ENCODE results near the gene BABAM1. TPM values are rescaled to one million over a fixed set of nuclear protein-coding genes. Genes with fewer than 3 reads are reported as not detected.

Gene BABAM1
- total RNA-seq (2014; rRNA removed; shearing (Covaris generic)) = 121 and 122 TPM in 2 replicates

DNA sequence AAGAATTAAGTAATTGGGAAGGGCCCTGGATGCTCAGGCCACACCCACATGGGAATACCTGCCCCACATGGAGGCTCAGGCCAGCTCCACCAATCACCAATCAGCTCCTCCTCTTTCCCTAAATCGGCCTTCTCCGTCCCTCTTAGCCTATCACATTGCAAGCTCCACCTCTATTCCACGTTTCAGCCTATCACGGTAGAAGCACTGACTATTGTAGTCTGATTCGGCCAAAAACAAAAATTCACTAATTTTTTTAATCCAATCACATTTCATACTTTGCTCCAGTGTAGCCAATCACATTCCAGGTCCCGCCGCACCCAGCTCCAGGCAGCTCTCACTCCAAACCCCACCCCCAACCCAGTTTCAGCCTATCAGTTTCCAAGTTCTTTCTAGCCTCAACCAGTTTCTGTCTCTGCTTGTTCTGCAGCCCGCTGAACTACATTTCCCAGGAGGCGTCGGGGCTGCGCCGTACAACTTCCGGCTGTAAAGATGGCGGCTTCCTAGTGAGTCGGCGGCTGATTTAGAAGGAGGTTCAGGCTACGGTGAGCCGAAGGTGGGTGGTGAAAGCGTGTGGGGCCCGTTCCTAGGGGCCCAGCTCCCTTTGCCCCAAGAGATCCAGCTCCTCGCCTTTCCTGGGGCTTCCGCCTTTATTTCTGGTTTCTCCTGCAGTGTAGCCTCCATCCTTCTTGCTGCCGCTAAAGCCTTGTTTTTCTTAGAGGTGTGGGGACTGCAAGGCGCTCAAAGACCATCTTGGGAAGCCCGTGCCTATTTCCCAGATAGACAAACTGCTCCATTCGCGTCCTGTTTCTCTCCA is at the start of gene BABAM1:
Gene BABAM1, plus strand, starts transcription at position 469 of the 814 bp plus-strand sequence. CDS start 1,364 bp downstream, outside the sequence.
- peak; percentile 99 for DNase-seq (ENCODE audit: low read depth)

DNA sequence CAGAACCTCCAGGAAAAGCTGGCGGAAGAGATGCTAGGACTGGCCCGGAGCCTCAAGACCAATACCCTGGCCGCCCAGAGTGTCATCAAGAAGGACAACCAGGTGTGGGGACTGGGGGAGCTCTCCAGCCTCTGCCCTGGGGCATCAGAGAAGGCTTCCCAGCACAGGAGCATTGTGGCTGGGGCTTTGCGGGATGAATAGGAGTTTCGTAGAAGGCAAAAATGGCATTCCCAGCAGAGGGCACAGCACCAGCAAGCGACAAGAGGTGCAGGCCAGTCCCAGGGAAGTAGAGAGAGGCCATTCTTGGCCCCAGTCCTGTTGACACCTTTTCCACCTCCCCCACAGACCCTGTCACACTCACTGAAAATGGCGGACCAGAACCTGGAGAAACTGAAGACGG is 48.0 kb upstream of the BABAM1 start:
- no peak for DNase-seq (ENCODE audit: low read depth)

DNA sequence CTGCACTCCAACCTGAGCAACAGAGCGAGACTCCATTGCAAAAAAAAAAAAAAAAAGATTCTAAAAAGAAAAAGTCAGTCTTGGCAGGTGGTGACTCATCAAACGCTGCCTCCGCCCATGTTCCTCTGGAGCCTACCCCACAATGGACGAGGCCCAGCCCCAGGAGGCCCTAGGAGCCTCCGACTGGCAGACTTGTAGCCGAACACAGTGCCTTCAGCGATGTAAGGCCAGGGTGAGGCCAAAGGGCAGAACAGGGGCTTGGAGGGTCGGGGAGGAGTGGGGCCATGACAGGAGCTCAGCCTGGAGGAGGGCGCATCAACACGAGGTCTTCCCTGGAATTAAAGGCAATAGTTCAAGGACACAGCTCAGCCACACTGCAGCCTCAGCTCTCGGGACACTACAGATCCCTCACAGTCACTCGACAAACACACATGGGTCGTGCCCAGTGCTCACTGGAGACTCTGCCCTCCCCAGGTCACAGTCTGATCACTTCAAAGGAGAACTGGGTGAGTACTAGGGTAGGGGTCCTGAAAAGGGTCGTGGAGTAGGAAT is 47.0 kb upstream of the BABAM1 start:
- peak; percentile 85 for DNase-seq (ENCODE audit: low read depth)

DNA sequence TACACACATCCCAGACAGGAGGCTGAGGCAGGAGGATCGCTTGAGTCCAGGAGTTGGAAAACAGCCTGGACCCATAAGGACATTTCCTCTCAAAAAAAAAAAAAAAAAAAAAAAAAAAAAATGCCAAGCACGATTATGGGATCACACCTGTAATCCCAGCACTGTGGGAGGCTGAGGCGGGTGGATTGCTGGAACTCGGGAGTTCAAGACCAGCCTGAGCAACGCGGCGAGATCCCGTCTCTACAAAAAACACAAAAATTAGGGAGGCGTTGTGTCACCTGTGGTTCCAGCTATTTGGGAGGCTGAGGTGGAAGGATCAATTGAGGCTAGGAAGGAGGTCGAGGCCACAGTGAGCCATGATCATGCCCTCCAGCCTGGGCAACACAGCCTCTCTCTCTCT is 42.2 kb upstream of the BABAM1 start:
- DNase-seq (ENCODE audit: low read depth) = no peak

DNA sequence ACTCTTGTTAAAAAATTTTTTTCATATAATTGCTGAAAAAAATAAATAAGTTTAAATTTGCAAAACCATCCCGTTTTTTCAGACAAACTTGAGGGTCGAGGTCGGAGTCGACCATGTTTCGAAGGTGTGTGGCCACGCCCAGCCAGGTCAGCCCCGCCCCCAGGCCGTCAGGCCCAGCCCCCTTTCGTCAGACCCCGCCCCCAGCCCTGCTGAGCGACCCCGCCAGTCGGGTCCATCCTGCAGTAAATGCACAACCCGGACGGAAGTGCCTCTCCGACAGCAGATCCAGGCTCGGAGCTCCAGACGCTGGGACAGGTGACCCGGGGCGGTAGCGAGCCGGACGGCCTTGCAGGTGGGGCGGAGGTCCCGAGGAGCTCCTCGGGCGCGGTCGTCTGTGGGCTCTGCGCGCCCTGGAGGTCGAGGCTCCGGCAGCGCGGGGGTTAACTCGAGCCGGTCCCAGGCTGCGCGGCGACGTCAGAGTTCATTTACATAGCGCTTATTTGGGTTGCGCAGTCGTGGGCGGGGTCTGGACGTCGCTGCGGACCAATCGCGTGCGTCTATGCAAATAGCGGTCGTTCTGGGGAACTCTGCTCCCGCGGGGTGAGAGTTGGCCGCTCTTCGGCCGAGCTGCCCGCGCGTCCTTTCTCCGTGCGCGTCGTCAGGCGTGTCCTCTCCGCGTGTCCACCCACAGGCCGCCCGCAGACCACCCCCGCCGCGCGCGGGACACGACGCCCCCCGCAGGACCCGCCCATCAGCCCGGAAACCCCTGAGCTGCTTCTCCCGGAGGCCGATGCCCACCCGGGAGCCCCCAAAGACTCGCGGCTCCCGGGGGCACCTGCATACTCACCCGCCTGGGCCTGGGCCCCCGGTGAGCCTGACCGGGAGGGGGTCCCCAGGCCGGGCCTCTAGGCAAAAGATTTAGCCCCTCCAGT is 41.0 kb upstream of the BABAM1 start, which contains the start of gene OCEL1:
Gene OCEL1, plus strand, starts transcription at position 225 of the 932 bp plus-strand sequence. Its CDS starts 22 bp downstream, at position 247.
- DNase-seq (ENCODE audit: low read depth) = peak; percentile 98

DNA sequence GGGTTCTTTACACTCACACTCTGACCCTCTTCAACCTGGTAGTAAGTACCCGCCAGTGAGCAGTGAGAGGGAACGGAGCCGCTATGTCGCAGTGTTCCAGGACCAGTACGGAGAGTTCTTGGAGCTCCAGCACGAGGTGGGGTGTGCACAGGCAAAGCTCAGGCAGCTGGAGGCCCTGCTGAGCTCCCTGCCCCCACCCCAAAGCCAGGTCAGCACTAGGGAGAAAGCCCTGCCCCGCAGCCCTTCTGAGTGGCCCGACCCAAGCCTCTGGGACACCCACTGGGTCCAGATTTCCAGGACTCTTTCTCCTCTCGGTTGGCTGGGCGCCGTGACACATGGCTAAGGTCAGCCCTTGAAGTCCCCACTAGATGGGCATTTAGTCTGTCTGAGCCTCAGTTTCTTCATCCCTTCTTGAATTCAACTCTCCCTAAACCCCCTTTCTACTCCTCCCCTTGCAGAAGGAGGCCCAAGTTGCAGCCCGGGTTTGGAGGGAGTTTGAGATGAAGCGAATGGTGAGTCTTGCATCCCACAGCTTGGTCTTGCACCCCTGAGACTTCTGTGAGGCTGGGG is 39.4 kb upstream of the BABAM1 start:
- no peak for DNase-seq (ENCODE audit: low read depth)

DNA sequence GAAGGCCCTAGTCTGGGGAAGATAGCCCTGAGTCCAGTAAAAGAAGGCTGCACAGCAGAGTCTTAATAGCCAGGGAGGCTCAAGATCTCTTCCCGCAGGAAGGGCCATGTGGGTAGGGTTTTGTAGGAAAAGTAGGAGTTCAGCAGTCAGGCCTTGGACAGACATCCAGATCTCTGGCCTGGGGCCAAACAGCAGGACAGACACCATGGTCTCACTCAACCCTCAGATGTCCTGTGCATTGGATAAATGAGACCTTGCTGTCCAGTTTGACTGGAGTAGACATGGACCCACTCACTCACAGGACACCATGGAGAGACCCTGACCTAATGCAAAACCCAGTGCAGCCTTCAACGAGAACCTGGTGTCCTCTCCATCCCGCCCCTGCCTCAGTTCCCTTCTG is 37.4 kb upstream of the BABAM1 start:
- no peak for DNase-seq (ENCODE audit: low read depth)

DNA sequence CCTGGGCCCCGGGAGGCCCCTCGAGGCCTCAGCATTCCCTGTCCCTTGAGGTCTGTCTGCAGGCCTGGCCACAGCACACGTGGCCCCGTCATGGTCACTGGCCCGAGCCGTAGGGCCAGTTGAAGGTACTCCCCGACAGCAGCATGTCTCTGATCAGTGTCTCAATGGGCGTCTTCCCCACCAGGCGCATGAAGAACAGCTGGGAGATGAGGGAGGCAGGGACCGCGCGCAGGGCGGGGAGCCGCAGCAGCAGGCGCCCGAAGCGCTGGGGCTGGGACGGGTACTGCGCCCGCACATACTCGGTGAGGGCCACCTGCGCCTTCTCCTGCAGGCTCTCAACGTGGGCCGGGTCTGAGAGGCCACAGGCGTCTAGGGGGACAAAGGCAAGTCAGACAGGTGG is 35.0 kb upstream of the BABAM1 start:
- no peak for DNase-seq (ENCODE audit: low read depth)

DNA sequence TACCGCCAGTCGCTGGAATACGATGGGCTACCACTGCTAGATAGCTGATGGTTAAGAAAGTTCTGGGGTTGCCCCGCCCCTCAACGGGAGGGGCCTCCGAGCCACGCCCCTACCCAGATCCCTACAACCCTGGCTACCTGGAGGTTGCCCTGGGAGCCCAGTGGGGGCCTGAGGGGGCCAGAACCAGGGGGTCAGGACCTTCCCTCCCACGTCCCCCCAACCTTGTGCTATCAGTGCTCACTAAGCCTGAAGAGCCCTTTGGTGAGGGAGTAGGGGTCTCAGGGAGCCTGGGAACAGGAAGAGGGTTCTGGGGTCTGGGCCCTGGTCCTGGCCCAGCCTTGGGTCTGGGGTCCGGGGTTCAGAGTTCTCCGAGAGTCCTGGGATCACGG is 32.3 kb upstream of the BABAM1 start:
- DNase-seq (ENCODE audit: low read depth) = peak; percentile 40

DNA sequence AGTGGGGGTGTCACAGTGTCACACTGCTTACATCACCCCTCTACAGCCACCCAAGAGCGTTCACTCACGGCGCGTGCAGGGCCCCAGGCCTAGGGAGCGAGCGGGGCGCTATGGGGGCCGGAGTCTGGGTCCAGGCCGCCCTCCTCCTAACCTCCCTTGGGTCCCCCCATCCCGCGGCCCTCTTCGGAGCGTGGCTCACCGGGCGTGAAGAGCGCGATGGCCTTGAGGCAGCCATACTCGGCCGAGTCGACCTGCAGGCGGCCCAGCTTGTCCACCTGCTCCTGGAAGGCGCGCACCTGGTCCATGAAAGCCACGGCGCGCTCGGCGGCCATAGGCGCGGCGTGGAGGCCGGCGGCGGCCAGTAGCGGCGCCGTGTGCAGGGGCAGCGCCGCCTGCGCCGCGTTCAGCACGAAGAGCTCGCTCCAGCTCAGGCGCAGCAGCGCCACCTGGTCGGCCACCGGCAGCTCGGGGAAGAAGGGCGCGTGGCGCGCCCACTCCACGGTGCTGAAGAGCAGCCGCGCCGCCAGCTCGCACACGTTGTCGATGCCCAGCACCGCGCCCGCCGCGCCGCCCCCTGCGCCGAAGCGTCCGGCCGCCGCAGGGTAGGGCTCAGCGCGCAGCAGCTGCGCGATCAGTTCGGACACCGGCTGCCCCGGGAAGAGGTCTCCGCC is 31.8 kb upstream of the BABAM1 start:
- DNase-seq (ENCODE audit: low read depth) = peak; percentile 71

DNA sequence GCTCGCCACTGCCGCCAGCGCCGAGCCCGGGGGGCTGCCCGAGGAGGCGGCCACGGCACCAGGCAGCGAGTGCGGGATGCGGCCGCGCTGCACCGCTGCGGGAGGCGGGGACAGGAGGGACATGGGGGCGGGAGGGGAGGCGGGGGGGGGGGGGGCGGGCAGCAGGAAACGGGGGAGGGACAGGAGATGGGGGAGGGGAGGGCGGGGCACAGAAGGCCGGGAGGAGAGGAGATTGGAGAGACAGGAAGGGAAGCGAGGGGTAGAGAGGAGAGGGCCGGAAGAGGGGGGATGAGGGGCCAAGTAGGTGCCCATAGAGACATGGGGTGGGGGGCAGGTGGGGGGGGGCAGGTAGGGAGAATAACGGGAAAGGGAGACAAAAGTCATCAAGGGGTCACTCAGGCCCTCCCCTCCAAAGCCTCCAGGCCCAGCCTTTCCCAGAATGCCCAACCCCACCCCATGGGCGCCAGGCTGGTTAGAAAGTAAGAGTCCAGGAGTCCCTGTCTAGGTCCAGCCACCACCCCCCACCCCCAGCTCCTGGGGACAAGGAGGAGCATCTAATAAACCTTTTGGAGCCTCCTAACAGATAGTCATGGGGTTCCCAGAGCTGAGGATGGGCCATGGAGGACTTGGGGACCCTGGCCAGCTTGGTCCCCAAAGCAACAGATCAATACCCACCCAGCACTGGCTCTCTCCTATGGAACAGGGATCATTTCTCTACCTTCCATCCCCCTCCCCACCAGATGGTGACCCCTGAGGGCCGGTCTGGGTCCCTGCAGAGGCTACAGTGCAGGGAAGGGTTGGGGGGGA is 31.1 kb upstream of the BABAM1 start:
- DNase-seq (ENCODE audit: low read depth) = peak; percentile 65

DNA sequence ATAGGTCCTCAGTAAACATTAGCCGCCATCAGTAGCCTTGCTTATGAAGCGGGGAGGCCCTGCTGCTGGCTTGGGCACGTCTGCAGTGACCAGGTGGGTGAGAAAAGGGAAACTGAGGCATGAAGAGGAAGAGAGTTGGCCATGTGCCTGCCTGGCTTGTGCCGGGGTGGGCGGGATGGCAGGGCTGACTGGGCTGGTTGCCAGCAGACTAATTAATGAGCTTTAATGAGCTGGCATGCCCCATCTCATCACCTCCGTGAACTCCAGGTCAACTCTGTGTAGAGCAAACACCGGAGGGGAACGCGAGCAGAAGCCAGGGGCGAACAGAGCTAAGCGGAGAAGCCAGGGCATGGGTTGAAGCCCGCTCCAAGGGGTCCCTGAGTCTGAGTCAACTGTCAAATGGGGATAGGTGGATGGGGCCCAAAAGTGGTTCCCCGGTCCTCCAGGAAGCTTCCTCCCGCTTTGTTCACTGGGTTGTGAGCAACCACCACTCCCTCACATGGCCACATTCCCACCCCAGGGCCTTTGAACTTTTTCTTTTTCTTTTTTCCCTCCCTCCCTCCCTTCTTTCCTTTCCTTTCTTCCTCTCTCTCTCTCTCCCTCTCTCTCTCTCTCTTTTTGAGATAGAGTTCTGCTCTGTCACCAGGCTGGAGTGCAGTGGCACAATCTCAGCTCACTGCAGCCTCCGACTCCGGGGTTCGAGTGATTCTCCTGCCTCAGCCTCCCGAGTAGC is 30.3 kb upstream of the BABAM1 start:
- no peak for DNase-seq (ENCODE audit: low read depth)

DNA sequence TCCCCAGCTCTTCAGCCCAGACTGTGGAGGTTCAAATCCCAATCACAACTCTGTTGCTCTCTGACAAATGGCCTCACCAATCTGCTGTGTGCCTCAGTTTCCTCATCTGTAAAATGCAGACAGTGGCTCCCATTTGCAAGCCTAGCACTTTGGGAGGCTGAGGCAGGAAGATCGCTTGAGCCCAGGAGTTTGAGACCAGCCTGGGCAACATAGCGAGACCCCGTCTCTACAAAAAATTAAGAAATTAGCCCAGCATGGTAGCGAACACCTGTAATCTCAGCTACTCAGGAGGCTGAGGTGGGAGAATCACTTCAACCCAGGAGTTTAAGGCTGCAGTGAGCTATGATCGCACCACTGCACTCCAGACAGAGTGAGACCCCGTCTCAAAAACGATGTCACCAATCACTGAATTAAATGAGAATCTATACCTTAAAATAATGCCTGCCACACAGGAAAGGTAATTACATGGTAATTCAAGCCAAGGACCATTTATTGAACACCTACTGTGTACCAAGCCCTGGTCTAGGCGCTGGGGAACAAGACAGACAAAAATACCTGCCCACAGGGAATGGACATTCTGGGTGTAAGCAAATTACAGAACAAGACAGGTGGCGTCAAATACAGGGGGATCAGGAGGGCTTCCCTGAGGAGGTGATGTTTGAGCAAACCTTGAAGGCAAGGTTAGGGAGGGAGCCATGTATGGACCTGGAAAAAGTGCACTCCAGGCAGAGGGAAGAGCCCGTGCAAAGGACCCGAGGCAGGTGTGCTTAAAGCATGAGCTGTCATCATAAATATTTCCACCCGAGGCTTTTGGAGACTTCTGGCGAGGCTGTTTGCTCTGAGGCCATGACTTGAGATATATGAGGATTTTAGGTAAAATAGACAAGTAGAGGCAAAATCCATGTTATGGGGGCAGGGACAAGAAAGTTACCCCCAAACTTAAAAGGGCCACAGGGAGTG is 29.2 kb upstream of the BABAM1 start:
- no peak for DNase-seq (ENCODE audit: low read depth)

DNA sequence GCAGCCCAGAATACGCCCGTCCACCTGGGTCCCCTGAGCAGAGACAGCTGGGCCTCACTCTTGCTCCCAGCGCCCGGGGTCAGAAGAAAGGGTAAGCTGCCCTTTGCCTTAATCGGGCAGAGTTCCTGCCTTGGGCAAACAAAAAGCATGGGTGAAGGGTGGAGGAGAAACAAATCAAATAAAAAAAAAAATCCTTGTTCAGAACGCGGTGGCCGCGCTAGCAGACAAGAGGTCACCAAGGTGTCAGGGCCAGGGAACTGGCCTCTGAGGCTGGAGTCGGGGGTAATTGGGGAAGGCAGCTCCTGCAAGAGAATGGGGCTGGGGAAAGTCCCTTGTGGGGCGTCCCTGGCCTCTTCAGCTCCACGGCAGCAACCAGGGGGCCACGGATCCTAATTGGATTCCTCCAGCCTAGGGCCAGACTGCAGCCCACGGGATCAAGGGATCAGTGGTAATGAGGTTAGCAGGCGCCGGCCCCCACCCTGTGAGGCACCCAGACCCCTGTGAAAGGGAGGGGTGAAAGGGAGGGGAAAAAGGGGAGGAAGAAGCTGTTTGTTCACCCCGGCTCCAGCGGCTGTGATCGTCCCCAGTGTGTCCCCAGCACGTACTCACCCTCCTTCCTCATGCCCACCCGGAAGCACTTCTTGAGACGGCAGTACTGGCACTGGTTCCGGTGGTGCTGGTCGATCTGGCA is 27.0 kb upstream of the BABAM1 start:
- DNase-seq (ENCODE audit: low read depth) = no peak

DNA sequence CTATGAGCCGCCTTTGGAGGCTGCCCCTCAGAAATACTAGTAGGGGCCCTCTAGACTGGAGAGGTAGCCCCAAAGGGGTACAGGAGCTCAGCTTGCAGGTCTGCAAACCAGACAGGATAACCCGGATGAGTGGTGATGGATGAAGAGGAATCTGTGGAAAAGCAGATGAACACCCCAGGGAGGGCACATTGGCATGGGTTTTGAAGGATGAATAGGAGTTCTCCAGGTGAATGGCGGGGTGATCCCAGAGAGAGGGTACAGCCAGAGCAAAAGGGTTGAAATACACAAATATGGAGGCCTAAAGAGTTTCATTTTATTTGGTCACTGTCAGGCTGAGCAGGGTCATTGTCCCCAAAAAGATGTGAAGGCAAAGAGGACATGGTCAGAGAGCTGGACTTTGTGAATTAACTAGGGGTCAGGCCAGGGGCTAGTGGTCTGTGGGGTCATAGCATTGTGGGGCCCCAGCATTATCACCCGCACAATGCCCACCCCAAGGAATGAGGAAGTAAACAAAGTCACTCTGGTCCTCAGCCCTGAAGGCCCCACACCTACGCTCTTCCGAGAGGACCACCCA is 26.3 kb upstream of the BABAM1 start:
- DNase-seq (ENCODE audit: low read depth) = no peak

DNA sequence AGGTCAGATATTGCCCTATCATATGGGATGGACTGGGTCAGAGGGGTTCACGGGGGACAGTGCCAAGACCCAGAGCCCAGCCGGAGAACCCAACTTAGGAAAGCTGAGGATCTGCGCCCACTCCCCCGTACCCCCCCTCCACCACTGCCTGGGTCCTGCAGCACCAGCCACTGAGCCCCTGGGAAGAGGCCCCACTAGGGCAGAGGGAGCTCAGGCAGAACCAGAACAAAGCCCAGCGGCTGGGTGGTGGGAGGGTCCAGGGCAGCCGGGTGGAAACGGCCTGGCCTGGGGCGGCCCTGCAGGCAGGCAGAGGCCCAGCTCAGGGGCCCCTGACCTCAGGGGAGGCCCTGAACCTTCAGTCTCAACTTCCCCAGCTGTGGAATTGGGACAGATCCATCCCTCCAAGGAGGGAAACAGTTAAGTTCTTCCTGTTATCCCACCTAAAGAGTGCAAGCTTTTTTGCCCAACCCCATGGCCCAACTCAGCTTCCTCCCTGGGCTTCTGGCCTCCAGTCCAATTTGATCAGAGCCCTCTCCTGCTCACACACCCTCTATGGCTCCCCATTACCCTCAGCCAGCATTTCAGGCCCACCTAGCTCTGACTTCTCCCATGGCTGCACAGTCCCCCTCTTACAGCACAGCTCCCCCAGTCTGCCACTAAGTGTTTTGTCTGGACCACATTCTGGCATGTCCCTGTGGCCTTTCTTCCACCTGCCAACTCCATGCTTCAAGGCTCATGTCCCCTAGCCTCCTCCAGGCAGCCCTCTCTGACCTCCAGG is 24.6 kb upstream of the BABAM1 start:
- no peak for DNase-seq (ENCODE audit: low read depth)

All from M059J (cell line).